DND-41 (cell line): ENCODE measurements around the gene SLC25A44.
A peak's percentile ranks its signal among the peaks of the same experiment; 100 is the strongest.
"Not testable (repeated sequence)": the region's sequence is repeated elsewhere in the genome, so short reads cannot be mapped to it uniquely, and the experiment has no call there.

Source experiments
- ATAC-seq: fragments of 200-7000 bp; cut with Tn5 transposase; 3 replicates; pipeline ENCODE4 v1.9.1; 2021; ENCODE audit warnings: low read depth; ENCODE audit not compliant: insufficient read depth
- DNase-seq: peaks from one replicate; pipeline ENCODE4 v3.0.0-alpha.2; 2020
- H2AFZ ChIP-seq: 2 replicates; pipeline ENCODE4 v1.6.0; 2012; ENCODE audit warnings: low read depth, low read length
- H3K27ac ChIP-seq: 2 replicates; pipeline ENCODE4 v1.5.1; 2012; ENCODE audit warnings: low read length, inconsistent platforms
- H3K27me3 ChIP-seq: fragments of 200-600 bp; sonication (generic); 2 replicates; pipeline ENCODE4 v1.6.0; 2012; ENCODE audit warnings: low read length, mild to moderate bottlenecking, inconsistent platforms; ENCODE audit not compliant: insufficient read depth, poor library complexity
- H3K36me3 ChIP-seq: 2 replicates; pipeline ENCODE4 v1.5.1; 2012; ENCODE audit warnings: low read length, inconsistent platforms; ENCODE audit not compliant: insufficient read depth
- H3K4me1 ChIP-seq: 2 replicates; pipeline ENCODE4 v1.5.1; 2012; ENCODE audit warnings: mild to moderate bottlenecking, low read length; ENCODE audit not compliant: insufficient read depth
- H3K4me2 ChIP-seq: 2 replicates; pipeline ENCODE4 v1.6.0; 2012; ENCODE audit warnings: mild to moderate bottlenecking, moderate library complexity, low read length, inconsistent platforms; ENCODE audit not compliant: insufficient read depth
- H3K4me3 ChIP-seq, 2 experiments: fragments of 200-600 bp in 1 of 2; shearing (Covaris generic) in 1 of 2; 2 replicates each; pipeline ENCODE4 v1.5.1; 2012 to 2016; ENCODE audit warnings: inconsistent platforms in 2 of 2, low read length in 2 of 2, mild to moderate bottlenecking in 2 of 2, low read depth in 1 of 2, moderate library complexity in 1 of 2
- H3K79me2 ChIP-seq: 2 replicates; pipeline ENCODE4 v1.6.0; 2012; ENCODE audit warnings: low read length, inconsistent platforms; ENCODE audit not compliant: insufficient read depth
- H3K9ac ChIP-seq: 2 replicates; pipeline ENCODE4 v1.6.0; 2012; ENCODE audit warnings: low read depth, mild to moderate bottlenecking, inconsistent platforms, low read length, moderate library complexity
- H3K9me3 ChIP-seq: 2 replicates; pipeline ENCODE4 v1.5.1; 2012; ENCODE audit warnings: low read length, moderate library complexity, mild to moderate bottlenecking, inconsistent platforms; ENCODE audit not compliant: insufficient read depth, severe bottlenecking
- H4K20me1 ChIP-seq: 2 replicates; pipeline ENCODE4 v1.6.0; 2012; ENCODE audit warnings: low read length; ENCODE audit not compliant: insufficient read depth
- EZH2 ChIP-seq: IDR thresholded peaks from 3 replicates; pipeline ENCODE4 v1.6.1; 2012; ENCODE audit warnings: borderline replicate concordance, low read depth, mild to moderate bottlenecking, moderate library complexity, low read length, inconsistent platforms; ENCODE audit not compliant: severe bottlenecking
- TF ChIP-seq, protein P1 (sequence below): IDR thresholded peaks from 2 replicates; pipeline ENCODE4 v1.5.1; 2012; ENCODE audit warnings: borderline replicate concordance, low read length, moderate library complexity, mild to moderate bottlenecking; ENCODE audit not compliant: poor library complexity, severe bottlenecking; ENCODE audit errors: extremely low read depth

The SLC25A44 gene

DNA sequence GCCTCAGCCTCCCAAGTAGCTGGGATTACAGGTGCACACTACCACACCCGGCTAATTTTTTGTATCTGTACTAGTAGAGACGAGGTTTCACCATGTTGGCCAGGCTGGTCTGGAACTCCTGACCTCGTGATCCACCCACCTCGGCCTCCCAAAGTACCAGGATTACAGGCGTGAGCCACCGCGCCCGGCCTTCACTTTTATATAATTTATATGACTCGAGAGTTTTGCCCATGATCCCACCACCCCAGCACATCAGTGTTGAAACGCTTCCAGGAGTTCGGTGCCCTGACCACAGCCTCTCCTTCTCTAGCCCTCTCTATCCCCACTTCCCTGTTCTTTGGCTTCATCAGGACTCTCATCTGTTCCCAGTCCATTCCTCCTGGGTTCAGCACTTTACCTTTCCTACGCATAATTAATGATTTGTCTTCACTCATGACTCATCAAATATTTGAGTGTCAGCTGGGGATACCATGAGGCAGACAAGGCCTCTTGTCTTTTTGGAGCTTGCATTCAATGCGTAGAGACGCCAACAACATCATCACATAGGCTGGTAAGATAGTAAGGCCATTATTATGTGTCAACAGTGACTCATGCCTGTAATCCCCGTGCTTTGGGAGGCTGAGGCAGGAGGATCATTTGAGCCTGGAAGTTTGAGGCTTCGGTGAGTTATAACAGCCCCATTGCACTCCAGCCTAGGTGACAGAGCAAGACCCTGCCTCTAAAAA, 20.3 kb downstream of the SLC25A44 start:
- H3K36me3 ChIP-seq: peaks cover 32% of the 10 kb centered on the region
- H2AFZ ChIP-seq: no peak overlapping the region
- H3K79me2 ChIP-seq: peaks cover 42% of the 10 kb centered on the region
- DNase-seq (no peak), ATAC-seq (no peak)
- H3K4me1 ChIP-seq: peaks cover 23% of the 10 kb centered on the region
- H3K9ac ChIP-seq: peak overlapping the region; percentile 78
- H4K20me1 ChIP-seq: no peaks in the 10 kb centered on the region; the same call in 1 of the 2 replicates
- no peaks in the 10 kb centered on the region for H3K27me3 ChIP-seq
- peak overlapping the region; percentile 59 to 75; a peak in 3 of 4 replicates for H3K4me3 ChIP-seq
- TF ChIP-seq, protein P1, sequence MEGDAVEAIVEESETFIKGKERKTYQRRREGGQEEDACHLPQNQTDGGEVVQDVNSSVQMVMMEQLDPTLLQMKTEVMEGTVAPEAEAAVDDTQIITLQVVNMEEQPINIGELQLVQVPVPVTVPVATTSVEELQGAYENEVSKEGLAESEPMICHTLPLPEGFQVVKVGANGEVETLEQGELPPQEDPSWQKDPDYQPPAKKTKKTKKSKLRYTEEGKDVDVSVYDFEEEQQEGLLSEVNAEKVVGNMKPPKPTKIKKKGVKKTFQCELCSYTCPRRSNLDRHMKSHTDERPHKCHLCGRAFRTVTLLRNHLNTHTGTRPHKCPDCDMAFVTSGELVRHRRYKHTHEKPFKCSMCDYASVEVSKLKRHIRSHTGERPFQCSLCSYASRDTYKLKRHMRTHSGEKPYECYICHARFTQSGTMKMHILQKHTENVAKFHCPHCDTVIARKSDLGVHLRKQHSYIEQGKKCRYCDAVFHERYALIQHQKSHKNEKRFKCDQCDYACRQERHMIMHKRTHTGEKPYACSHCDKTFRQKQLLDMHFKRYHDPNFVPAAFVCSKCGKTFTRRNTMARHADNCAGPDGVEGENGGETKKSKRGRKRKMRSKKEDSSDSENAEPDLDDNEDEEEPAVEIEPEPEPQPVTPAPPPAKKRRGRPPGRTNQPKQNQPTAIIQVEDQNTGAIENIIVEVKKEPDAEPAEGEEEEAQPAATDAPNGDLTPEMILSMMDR: no peak
- no peak for TF ChIP-seq EZH2
- H3K27ac ChIP-seq: no peak overlapping the region
- no peaks in the 10 kb centered on the region for H3K9me3 ChIP-seq
- H3K4me2 ChIP-seq: peak overlapping the region; percentile 88

DNA sequence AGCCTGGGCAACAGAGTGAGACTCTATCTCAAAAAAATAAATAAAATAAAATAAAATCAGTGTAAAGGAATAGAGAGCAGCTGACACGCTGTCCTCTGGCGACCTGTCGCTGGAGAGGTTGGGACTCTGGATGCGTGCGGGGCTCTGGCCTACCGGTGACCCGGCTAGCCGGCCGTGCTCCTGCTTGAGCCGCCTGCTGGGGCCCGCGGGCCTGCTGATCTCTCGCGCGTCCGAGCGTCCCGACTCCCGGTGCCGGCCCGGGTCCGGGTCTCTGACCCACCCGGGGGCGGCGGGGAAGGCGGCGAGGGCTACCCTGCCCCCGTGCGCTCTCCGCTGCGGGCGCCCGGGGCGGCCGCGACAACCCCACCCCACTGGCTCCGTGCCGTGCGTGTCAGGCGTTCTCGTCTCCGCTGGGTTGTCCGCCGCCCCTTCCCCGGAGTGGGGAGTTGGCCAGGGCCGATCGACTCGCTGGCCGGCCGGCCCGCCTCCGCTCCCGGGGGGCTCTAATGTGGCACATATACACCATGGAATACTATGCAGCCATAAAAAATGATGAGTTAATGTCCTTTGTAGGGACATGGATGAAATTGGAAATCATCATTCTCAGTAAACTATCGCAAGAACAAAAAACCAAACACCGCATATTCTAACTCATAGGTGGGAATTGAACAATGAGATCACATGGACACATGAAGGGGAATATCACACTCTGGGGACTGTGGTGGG, 22.6 kb downstream of the SLC25A44 start:
- Histone ChIP-seq H3K4me1 (peaks cover 22% of the 10 kb centered on the region), H3K36me3 (peaks cover 21% of the 10 kb centered on the region; the same call in 1 of the 2 replicates), H3K79me2 (peaks cover 50% of the 10 kb centered on the region)
- H3K27me3 ChIP-seq, H3K9ac ChIP-seq, H3K4me2 ChIP-seq, H3K27ac ChIP-seq, DNase-seq, ATAC-seq, H3K4me3 ChIP-seq, H4K20me1 ChIP-seq, H3K9me3 ChIP-seq, H2AFZ ChIP-seq: not testable (repeated sequence)

- TF ChIP-seq, protein P1: no peak
- no peak for TF ChIP-seq EZH2
- no peak overlapping the region for H3K9ac ChIP-seq
- DNase-seq (no peak), ATAC-seq (no peak)
- H3K4me1 ChIP-seq: peaks cover 11% of the 10 kb centered on the region
- no peak overlapping the region for H3K27ac ChIP-seq
- H2AFZ ChIP-seq: no peak overlapping the region
- H3K36me3 ChIP-seq: peaks cover 26% of the 10 kb centered on the region
- H3K4me2 ChIP-seq: no peak overlapping the region
- peaks cover 50% of the 10 kb centered on the region for H3K79me2 ChIP-seq
- no peaks in the 10 kb centered on the region; the same call in 1 of the 2 replicates for H4K20me1 ChIP-seq
- no peak overlapping the region for H3K4me3 ChIP-seq
- H3K27me3 ChIP-seq: no peaks in the 10 kb centered on the region
- H3K9me3 ChIP-seq: no peaks in the 10 kb centered on the region
Observed at GRCh38 chr1:156217871-156218270, 24.0 kb downstream of the SLC25A44 start.

- no peak for DNase-seq
- no peaks in the 10 kb centered on the region for H3K27me3 ChIP-seq
- no peak for ATAC-seq
- no peak overlapping the region for H3K4me2 ChIP-seq
- H3K4me1 ChIP-seq: no peaks in the 10 kb centered on the region
- peaks cover 26% of the 10 kb centered on the region for H3K36me3 ChIP-seq
- no peak for TF ChIP-seq EZH2
- TF ChIP-seq, protein P1: no peak
- no peak overlapping the region for H2AFZ ChIP-seq
- no peaks in the 10 kb centered on the region; the same call in 1 of the 2 replicates for H4K20me1 ChIP-seq
- H3K9ac ChIP-seq: no peak overlapping the region
- H3K4me3 ChIP-seq: no peak overlapping the region
- H3K27ac ChIP-seq: no peak overlapping the region
- peaks cover 31% of the 10 kb centered on the region for H3K79me2 ChIP-seq
- no peaks in the 10 kb centered on the region for H3K9me3 ChIP-seq
Observed at GRCh38 chr1:156220226-156220625, 26.3 kb downstream of the SLC25A44 start.
